K562 (cell line): Measurements from ENCODE around the gene APOM. TPM values are rescaled to one million over a fixed set of nuclear protein-coding genes. Genes with fewer than 3 reads are reported as not detected.
A peak's percentile ranks its signal among the peaks of the same experiment; 100 is the strongest.

Experiments
- DEAF1 ChIP-seq: fragments of 450-650 bp; formaldehyde crosslinking; IDR thresholded peaks from 2 replicates; pipeline ENCODE4 v1.4.0; 2020; ENCODE audit warnings: mild to moderate bottlenecking, moderate library complexity
- GTF3C2 ChIP-seq: IDR thresholded peaks from 3 replicates; pipeline ENCODE4 v1.6.1; 2011; ENCODE audit warnings: borderline replicate concordance, mild to moderate bottlenecking, moderate library complexity; ENCODE audit not compliant: insufficient read length; ENCODE audit errors: extremely low read depth
- ID3 ChIP-seq, 2 experiments: fragments of 250-450 bp in 1 of 2; fragments of 450-650 bp in 1 of 2; sonication (Bioruptor Pico) in 1 of 2; IDR thresholded peaks; 2 replicates each; pipeline versions ENCODE4 v1.6.1 to v1.8.0; 2016 to 2021; ENCODE audit warnings: mild to moderate bottlenecking in 2 of 2, moderate library complexity in 2 of 2, missing compliant biosample characterization in 1 of 2, missing genetic modification characterization in 1 of 2
- PML ChIP-seq: IDR thresholded peaks from 2 replicates; pipeline ENCODE4 v1.6.1; 2012; ENCODE audit warnings: low read length, inconsistent platforms
- POLR2B ChIP-seq: fragments of 450-650 bp; IDR thresholded peaks from 2 replicates; pipeline ENCODE4 v1.6.1; 2018; ENCODE audit warnings: low read depth; ENCODE audit not compliant: partially characterized antibody
- RB1 ChIP-seq: fragments of 450-650 bp; IDR thresholded peaks from 2 replicates; pipeline ENCODE4 v1.6.1; 2017; ENCODE audit warnings: low read depth, mild to moderate bottlenecking
- RBM34 ChIP-seq: fragments of 200-400 bp; formaldehyde crosslinking; IDR thresholded peaks from 2 replicates; pipeline ENCODE4 v1.6.1; 2018; ENCODE audit warnings: low read length, borderline replicate concordance; ENCODE audit not compliant: insufficient read depth
- UBTF ChIP-seq, 2 experiments: IDR thresholded peaks; 2 replicates each; pipeline ENCODE4 v1.6.1; 2012; ENCODE audit warnings: improper control_type of control experiment in 2 of 2, low read depth in 2 of 2, low read length in 2 of 2, borderline replicate concordance in 1 of 2
- polyA plus RNA-seq, 8 experiments: library from polyadenylated mRNA; depleted of rRNA in 4 of 8; stranded (reverse) in 5 of 8; unstranded in 3 of 8; fragments of >200 nt; fragmentation: Nextera tagmentation in 2 of 8; fragmentation: Illumina TruSeq in 1 of 8; extraction: Ambion mirVana in 2 of 8; extraction: Trizol in 1 of 8; gene quantifications; 2 replicates each; pipeline versions ENCODE4 v1.2.1 to v1.2.3, GENCODE V29; 2011 to 2014; ENCODE audit warnings: inconsistent platforms in 1 of 8, missing spikeins in 1 of 8
- total RNA-seq, 7 experiments: library from RNA; depleted of rRNA in 6 of 7; stranded (reverse); fragments of >200 nt in 6 of 7; fragmentation: Illumina TruSeq in 2 of 7; extraction: Trizol in 2 of 7; gene quantifications; 2 replicates each; pipeline versions ENCODE4 v1.2.1 to v1.2.3, GENCODE V29; 2011 to 2021; ENCODE audit warnings: low replicate concordance in 1 of 7
- TF ChIP-seq, protein P1 (sequence below): fragments of 150-350 bp; conservative IDR thresholded peaks from 2 replicates; pipeline ENCODE4 v1.6.1; 2014; ENCODE audit warnings: low read length
- TF ChIP-seq, protein P2 (sequence below): sonication (generic); IDR thresholded peaks from 2 replicates; pipeline ENCODE4 v1.6.1; 2016

APOM gene
- total and polyA plus RNA-seq, 9 of the 15 experiments (the other 6 are each of a cell fraction or from before 2014, with no cell fraction given): 5.7 to 24.3 (median 10.4) TPM

DNA sequence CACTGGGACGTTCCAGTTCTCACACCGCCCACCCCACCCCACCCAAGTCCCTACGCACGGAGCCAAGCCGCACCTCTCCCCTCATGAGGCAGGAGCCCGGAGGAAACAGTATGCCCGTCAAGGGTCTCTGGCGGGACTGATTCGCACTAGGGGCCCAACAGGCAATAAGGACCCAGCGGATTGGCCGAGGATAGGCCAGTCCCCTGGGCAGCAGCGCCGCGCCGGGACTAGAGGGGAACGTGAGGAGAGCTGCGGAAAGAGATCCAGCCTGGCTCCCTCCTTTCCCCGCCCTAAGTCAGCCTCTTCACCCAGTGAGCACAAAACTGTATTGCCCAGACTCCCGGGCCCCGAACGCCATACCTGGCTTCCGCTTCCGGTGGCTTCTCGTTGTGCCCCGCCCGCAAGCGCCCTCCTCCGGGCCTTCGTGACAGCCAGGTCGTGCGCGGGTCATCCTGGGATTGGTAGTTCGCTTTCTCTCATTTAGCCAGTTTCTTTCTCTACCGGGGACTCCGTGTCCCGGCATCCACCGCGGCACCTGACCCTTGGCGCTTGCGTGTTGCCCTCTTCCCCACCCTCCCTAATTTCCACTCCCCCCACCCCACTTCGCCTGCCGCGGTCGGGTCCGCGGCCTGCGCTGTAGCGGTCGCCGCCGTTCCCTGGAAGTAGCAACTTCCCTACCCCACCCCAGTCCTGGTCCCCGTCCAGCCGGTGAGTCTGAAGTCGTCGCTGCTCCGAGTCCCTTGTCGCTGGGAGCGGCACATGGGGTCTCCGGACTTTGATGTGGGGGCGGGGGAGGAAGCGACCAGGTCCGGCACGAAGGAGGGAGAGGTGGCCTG lies 10.0 kb downstream of the APOM start, which contains the start of gene CSNK2B (continued):
- TF ChIP-seq, protein P1, sequence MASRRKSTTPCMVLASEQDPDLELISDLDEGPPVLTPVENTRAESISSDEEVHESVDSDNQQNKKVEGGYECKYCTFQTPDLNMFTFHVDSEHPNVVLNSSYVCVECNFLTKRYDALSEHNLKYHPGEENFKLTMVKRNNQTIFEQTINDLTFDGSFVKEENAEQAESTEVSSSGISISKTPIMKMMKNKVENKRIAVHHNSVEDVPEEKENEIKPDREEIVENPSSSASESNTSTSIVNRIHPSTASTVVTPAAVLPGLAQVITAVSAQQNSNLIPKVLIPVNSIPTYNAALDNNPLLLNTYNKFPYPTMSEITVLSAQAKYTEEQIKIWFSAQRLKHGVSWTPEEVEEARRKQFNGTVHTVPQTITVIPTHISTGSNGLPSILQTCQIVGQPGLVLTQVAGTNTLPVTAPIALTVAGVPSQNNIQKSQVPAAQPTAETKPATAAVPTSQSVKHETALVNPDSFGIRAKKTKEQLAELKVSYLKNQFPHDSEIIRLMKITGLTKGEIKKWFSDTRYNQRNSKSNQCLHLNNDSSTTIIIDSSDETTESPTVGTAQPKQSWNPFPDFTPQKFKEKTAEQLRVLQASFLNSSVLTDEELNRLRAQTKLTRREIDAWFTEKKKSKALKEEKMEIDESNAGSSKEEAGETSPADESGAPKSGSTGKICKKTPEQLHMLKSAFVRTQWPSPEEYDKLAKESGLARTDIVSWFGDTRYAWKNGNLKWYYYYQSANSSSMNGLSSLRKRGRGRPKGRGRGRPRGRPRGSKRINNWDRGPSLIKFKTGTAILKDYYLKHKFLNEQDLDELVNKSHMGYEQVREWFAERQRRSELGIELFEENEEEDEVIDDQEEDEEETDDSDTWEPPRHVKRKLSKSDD: no peak
- TF ChIP-seq POLR2B (peak; percentile 95), RB1 (no peak), DEAF1 (CRISPR knock-in tag) (0 out of 2 replicates have a peak, but pooled peaks have one; percentile 40), PML (peak; percentile 91), UBTF (IDR thresholded peaks at IDR 0.05; ENCODE audit: borderline replicate concordance in 1 of 2, low read depth in 2 of 2, low read length in 2 of 2) (peak; percentile 35 to 83; a peak in 2 of 4 replicates), ID3 (CRISPR knock-in tag; IDR thresholded peaks at IDR 0.05) (no peak), ID3 (tag; IDR thresholded peaks at IDR 0.05) (no peak), GTF3C2 (no peak), RBM34 (no peak)
- TF ChIP-seq, protein P2, sequence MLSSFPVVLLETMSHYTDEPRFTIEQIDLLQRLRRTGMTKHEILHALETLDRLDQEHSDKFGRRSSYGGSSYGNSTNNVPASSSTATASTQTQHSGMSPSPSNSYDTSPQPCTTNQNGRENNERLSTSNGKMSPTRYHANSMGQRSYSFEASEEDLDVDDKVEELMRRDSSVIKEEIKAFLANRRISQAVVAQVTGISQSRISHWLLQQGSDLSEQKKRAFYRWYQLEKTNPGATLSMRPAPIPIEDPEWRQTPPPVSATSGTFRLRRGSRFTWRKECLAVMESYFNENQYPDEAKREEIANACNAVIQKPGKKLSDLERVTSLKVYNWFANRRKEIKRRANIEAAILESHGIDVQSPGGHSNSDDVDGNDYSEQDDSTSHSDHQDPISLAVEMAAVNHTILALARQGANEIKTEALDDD: no peak
